HepG2 (cell line): ENCODE results near the gene AXIN1. TPM values are rescaled to one million over a fixed set of nuclear protein-coding genes. Genes with fewer than 3 reads are reported as not detected.

ENCODE experiments used
- ADNP ChIP-seq: sonication (generic); formaldehyde crosslinking; IDR thresholded peaks from 2 replicates; pipeline ENCODE4 v1.4.0; 2020; ENCODE audit warnings: missing genetic modification reagents
- MATR3 ChIP-seq: sonication (generic); formaldehyde crosslinking; IDR thresholded peaks from 2 replicates; pipeline ENCODE4 v1.4.0; 2020; ENCODE audit warnings: missing genetic modification reagents
- NR2C2 ChIP-seq: sonication (generic); formaldehyde crosslinking; IDR thresholded peaks from 2 replicates; pipeline ENCODE4 v1.4.0; 2020; ENCODE audit warnings: missing genetic modification reagents, mild to moderate bottlenecking, moderate library complexity, borderline replicate concordance
- POLR2AphosphoS5 ChIP-seq: IDR thresholded peaks from 2 replicates; pipeline ENCODE4 v1.6.1; 2012; ENCODE audit warnings: low read depth, low read length
- RARA ChIP-seq: IDR thresholded peaks from 2 replicates; pipeline ENCODE4 v1.6.1; 2016; ENCODE audit warnings: missing genetic modification reagents, missing compliant biosample characterization
- RXRA ChIP-seq: sonication (generic); formaldehyde crosslinking; IDR thresholded peaks from 2 replicates; pipeline ENCODE4 v1.5.1; 2020; ENCODE audit warnings: missing genetic modification reagents
- SALL1 ChIP-seq: sonication (generic); formaldehyde crosslinking; IDR thresholded peaks from 2 replicates; pipeline ENCODE4 v1.8.0; 2022; ENCODE audit warnings: mild to moderate bottlenecking, missing genetic modification reagents
- SAP130 ChIP-seq: IDR thresholded peaks from 2 replicates; pipeline ENCODE4 v1.6.1; 2016; ENCODE audit warnings: low read depth
- SIX1 ChIP-seq: sonication (generic); formaldehyde crosslinking; IDR thresholded peaks from 2 replicates; pipeline ENCODE4 v1.4.0; 2020; ENCODE audit warnings: missing genetic modification reagents, borderline replicate concordance
- TOPORS ChIP-seq: sonication (generic); formaldehyde crosslinking; IDR thresholded peaks from 2 replicates; pipeline ENCODE4 v1.8.0; 2023; ENCODE audit warnings: mild to moderate bottlenecking, missing genetic modification reagents
- ZC3H4 ChIP-seq: sonication (generic); formaldehyde crosslinking; IDR thresholded peaks from 2 replicates; pipeline ENCODE4 v1.4.0; 2020; ENCODE audit warnings: missing genetic modification reagents, borderline replicate concordance
- ZNF292 ChIP-seq: sonication (generic); formaldehyde crosslinking; IDR thresholded peaks from 2 replicates; pipeline ENCODE4 v1.8.1; 2022; ENCODE audit warnings: mild to moderate bottlenecking, low read depth, missing genetic modification reagents, borderline replicate concordance
- polyA plus RNA-seq, 8 experiments: library from polyadenylated mRNA; depleted of rRNA in 3 of 8; stranded (reverse) in 7 of 8; unstranded in 1 of 8; fragments of >200 nt; fragmentation: Illumina TruSeq in 4 of 8; extraction: Trizol in 4 of 8; gene quantifications; 2 replicates each; pipeline versions ENCODE4 v1.2.1 to v1.2.3, GENCODE V29; 2011 to 2016; ENCODE audit warnings: low read depth in 4 of 8, missing spikeins in 1 of 8, mixed read lengths in 1 of 8; ENCODE audit not compliant: insufficient read depth in 1 of 8
- total RNA-seq, 5 experiments: library from RNA; depleted of rRNA; stranded (reverse); fragments of >200 nt; fragmentation: Illumina TruSeq; extraction: Trizol; gene quantifications; 2 replicates each; pipeline ENCODE4 v1.2.3, GENCODE V29; 2016; ENCODE audit warnings: low read depth in 1 of 5
- TF ChIP-seq, protein P1 (sequence below): sonication (generic); formaldehyde crosslinking; IDR thresholded peaks from 2 replicates; pipeline ENCODE4 v1.5.1; 2020; ENCODE audit warnings: mild to moderate bottlenecking, missing genetic modification reagents, moderate library complexity
- TF ChIP-seq, protein P2 (sequence below): IDR thresholded peaks from 2 replicates; pipeline ENCODE4 v1.4.0; 2020; ENCODE audit warnings: mild to moderate bottlenecking, missing genetic modification reagents
- TF ChIP-seq, protein P3 (sequence below): IDR thresholded peaks from 2 replicates; pipeline ENCODE4 v1.6.1; 2018; ENCODE audit warnings: missing genetic modification reagents, mild to moderate bottlenecking, missing compliant biosample characterization
- TF ChIP-seq, protein P4 (sequence below): sonication (generic); formaldehyde crosslinking; IDR thresholded peaks from 2 replicates; pipeline ENCODE4 v1.5.0; 2020; ENCODE audit warnings: mild to moderate bottlenecking, missing genetic modification reagents, moderate library complexity

The AXIN1 gene
- total and polyA plus RNA-seq, 2 of the 13 experiments (the other 11 are each of a cell fraction or from before 2014, with no cell fraction given) = 24.0 to 26.0 TPM

DNA sequence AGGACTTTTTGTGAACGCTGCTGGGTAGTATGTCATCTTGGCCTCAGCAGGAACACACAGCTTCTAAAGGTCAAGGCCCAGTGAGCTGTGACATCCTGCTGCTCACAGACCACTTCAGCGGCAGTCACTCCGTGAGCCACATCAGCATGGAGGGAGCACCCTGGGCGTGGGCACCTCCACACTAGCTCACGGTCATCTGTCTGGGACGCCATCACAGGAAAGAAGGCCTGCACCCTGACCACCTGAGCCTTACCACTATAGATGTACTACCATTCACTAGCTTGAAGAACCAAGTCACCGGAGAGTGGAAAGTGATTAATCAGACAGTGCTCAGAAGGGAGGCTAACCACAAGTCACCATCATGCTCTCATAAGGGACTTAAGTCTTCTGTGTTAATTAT is 3.3 kb downstream of the AXIN1 start (continued):
- TF ChIP-seq, protein P1, sequence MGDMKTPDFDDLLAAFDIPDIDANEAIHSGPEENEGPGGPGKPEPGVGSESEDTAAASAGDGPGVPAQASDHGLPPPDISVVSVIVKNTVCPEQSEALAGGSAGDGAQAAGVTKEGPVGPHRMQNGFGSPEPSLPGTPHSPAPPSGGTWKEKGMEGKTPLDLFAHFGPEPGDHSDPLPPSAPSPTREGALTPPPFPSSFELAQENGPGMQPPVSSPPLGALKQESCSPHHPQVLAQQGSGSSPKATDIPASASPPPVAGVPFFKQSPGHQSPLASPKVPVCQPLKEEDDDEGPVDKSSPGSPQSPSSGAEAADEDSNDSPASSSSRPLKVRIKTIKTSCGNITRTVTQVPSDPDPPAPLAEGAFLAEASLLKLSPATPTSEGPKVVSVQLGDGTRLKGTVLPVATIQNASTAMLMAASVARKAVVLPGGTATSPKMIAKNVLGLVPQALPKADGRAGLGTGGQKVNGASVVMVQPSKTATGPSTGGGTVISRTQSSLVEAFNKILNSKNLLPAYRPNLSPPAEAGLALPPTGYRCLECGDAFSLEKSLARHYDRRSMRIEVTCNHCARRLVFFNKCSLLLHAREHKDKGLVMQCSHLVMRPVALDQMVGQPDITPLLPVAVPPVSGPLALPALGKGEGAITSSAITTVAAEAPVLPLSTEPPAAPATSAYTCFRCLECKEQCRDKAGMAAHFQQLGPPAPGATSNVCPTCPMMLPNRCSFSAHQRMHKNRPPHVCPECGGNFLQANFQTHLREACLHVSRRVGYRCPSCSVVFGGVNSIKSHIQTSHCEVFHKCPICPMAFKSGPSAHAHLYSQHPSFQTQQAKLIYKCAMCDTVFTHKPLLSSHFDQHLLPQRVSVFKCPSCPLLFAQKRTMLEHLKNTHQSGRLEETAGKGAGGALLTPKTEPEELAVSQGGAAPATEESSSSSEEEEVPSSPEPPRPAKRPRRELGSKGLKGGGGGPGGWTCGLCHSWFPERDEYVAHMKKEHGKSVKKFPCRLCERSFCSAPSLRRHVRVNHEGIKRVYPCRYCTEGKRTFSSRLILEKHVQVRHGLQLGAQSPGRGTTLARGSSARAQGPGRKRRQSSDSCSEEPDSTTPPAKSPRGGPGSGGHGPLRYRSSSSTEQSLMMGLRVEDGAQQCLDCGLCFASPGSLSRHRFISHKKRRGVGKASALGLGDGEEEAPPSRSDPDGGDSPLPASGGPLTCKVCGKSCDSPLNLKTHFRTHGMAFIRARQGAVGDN (CRISPR knock-in tag) = peak; percentile 84
- TF ChIP-seq RARA (peak; percentile 64), ZC3H4 (CRISPR knock-in tag) (no peak), RXRA (CRISPR knock-in tag) (peak; percentile 12; the same call in 1 of the 2 replicates), ADNP (CRISPR knock-in tag) (no peak), SAP130 (CRISPR knock-in tag) (peak; percentile 66), NR2C2 (CRISPR knock-in tag) (0 out of 2 replicates have a peak, but pooled peaks have one; percentile 23), SIX1 (CRISPR knock-in tag) (no peak), MATR3 (no peak), POLR2AphosphoS5 (peak; percentile 30; the same call in 1 of the 2 replicates), SALL1 (CRISPR knock-in tag) (peak; percentile 34; the same call in 1 of the 2 replicates), ZNF292 (CRISPR knock-in tag) (peak; percentile 19; the same call in 1 of the 2 replicates), TOPORS (CRISPR knock-in tag) (no peak)
- TF ChIP-seq, protein P2, sequence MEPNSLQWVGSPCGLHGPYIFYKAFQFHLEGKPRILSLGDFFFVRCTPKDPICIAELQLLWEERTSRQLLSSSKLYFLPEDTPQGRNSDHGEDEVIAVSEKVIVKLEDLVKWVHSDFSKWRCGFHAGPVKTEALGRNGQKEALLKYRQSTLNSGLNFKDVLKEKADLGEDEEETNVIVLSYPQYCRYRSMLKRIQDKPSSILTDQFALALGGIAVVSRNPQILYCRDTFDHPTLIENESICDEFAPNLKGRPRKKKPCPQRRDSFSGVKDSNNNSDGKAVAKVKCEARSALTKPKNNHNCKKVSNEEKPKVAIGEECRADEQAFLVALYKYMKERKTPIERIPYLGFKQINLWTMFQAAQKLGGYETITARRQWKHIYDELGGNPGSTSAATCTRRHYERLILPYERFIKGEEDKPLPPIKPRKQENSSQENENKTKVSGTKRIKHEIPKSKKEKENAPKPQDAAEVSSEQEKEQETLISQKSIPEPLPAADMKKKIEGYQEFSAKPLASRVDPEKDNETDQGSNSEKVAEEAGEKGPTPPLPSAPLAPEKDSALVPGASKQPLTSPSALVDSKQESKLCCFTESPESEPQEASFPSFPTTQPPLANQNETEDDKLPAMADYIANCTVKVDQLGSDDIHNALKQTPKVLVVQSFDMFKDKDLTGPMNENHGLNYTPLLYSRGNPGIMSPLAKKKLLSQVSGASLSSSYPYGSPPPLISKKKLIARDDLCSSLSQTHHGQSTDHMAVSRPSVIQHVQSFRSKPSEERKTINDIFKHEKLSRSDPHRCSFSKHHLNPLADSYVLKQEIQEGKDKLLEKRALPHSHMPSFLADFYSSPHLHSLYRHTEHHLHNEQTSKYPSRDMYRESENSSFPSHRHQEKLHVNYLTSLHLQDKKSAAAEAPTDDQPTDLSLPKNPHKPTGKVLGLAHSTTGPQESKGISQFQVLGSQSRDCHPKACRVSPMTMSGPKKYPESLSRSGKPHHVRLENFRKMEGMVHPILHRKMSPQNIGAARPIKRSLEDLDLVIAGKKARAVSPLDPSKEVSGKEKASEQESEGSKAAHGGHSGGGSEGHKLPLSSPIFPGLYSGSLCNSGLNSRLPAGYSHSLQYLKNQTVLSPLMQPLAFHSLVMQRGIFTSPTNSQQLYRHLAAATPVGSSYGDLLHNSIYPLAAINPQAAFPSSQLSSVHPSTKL = peak; percentile 30
- TF ChIP-seq, protein P3, sequence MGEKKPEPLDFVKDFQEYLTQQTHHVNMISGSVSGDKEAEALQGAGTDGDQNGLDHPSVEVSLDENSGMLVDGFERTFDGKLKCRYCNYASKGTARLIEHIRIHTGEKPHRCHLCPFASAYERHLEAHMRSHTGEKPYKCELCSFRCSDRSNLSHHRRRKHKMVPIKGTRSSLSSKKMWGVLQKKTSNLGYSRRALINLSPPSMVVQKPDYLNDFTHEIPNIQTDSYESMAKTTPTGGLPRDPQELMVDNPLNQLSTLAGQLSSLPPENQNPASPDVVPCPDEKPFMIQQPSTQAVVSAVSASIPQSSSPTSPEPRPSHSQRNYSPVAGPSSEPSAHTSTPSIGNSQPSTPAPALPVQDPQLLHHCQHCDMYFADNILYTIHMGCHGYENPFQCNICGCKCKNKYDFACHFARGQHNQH (CRISPR knock-in tag) = no peak
- TF ChIP-seq, protein P4, sequence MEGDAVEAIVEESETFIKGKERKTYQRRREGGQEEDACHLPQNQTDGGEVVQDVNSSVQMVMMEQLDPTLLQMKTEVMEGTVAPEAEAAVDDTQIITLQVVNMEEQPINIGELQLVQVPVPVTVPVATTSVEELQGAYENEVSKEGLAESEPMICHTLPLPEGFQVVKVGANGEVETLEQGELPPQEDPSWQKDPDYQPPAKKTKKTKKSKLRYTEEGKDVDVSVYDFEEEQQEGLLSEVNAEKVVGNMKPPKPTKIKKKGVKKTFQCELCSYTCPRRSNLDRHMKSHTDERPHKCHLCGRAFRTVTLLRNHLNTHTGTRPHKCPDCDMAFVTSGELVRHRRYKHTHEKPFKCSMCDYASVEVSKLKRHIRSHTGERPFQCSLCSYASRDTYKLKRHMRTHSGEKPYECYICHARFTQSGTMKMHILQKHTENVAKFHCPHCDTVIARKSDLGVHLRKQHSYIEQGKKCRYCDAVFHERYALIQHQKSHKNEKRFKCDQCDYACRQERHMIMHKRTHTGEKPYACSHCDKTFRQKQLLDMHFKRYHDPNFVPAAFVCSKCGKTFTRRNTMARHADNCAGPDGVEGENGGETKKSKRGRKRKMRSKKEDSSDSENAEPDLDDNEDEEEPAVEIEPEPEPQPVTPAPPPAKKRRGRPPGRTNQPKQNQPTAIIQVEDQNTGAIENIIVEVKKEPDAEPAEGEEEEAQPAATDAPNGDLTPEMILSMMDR = 0 out of 2 replicates have a peak, but pooled peaks have one; percentile 3
